Measurements from ENCODE around the gene NEDD9.

- no peak for TF ChIP-seq RFX5 (IDR thresholded peaks at IDR 0.05; ENCODE audit: low read depth, low read length)
- TF ChIP-seq RAD21 (IDR thresholded peaks at IDR 0.05; ENCODE audit: low read length) = no peak
- no peak for TF ChIP-seq CTCF (conservative IDR thresholded peaks at IDR 0.05; ENCODE audit: low read depth, low read length)
- no peak for TF ChIP-seq MAZ (IDR thresholded peaks at IDR 0.05; ENCODE audit: borderline replicate concordance, low read depth, low read length)
- no peak for TF ChIP-seq SMC3 (IDR thresholded peaks at IDR 0.05; ENCODE audit: low read depth, low read length)
- no peak for TF ChIP-seq CHD1 (IDR thresholded peaks at IDR 0.05; ENCODE audit: low read depth, low read length)
- TF ChIP-seq POLR2A (IDR thresholded peaks at IDR 0.05; ENCODE audit: low read depth, low read length) = no peak
- TF ChIP-seq FOS (IDR thresholded peaks at IDR 0.05; ENCODE audit: low read depth, low read length) = no peak
- TF ChIP-seq ELK1 (IDR thresholded peaks at IDR 0.05; ENCODE audit: borderline replicate concordance, low read depth, low read length) = no peak
- TF ChIP-seq MAFK (IDR thresholded peaks at IDR 0.05; ENCODE audit: low read depth, low read length) = no peak
Observed at GRCh38 chr6:11174242-11174611, 58.2 kb downstream of the NEDD9 start.

Measured in IMR-90 (cell line).